ENCODE results near the gene SND1. TPM values are rescaled to one million over a fixed set of nuclear protein-coding genes. Genes with fewer than 3 reads are reported as not detected.

Gene SND1
- polyA plus RNA-seq, 3 donors: 46.5 to 97.3 (median 79.8) TPM

- H3K4me3 ChIP-seq (replicated peaks in 1 of 3; ENCODE audit: low read depth in 2 of 3, low read length in 3 of 3): no peak overlapping the region
- peaks cover 41 to 50% of the 10 kb centered on the region in 2 donors for H3K36me3 Mint-ChIP-seq
- H3K27ac ChIP-seq (ENCODE audit: low read depth in 1 of 2, low read length in 2 of 2): no peak overlapping the region
- DNase-seq: no peak
- no peak overlapping the region for H3K4me2 ChIP-seq (replicated peaks; ENCODE audit: extremely low read depth, low read length, poor library complexity, severe bottlenecking)
- H3K4me1 Mint-ChIP-seq: peaks cover 16% of the 10 kb centered on the region
- peaks cover 8 to 10% of the 10 kb centered on the region in 2 donors for H3K4me1 ChIP-seq (ENCODE audit: control insufficient read depth in 1 of 2, insufficient read depth in 2 of 2, low read length in 2 of 2)
- peaks cover 11 to 49% of the 10 kb centered on the region in 2 donors for H3K36me3 ChIP-seq (replicated peaks in 1 of 2; ENCODE audit: control insufficient read depth in 1 of 2, insufficient read depth in 2 of 2, low read length in 2 of 2)
- intact Hi-C loops (cut with micrococcal nuclease): no loop called here
- no peak overlapping the region for H3K4me3 Mint-ChIP-seq
- no peak overlapping the region for H2AFZ ChIP-seq (ENCODE audit: insufficient read depth, low read depth, low read length, poor library complexity, severe bottlenecking)
- H4K20me1 ChIP-seq (ENCODE audit: insufficient read depth, low read length): peaks cover 81% of the 10 kb centered on the region
- H3K27me3 Mint-ChIP-seq (ENCODE audit: low read depth in 3 of 3): peaks cover 0 to 1% (median 0%) of the 10 kb centered on the region in 3 donors
- no CpG with 5 or more reads among the region's 3 CpGs for WGBS (ENCODE audit: insufficient coverage)
- peaks cover 6 to 8% of the 10 kb centered on the region in 2 donors for H3K9me3 ChIP-seq (replicated peaks in 1 of 2; ENCODE audit: control insufficient read depth in 1 of 2, insufficient read depth in 1 of 2, low read length in 2 of 2)
- no peak overlapping the region for H3K9ac ChIP-seq (ENCODE audit: insufficient read depth, low read length, poor library complexity, severe bottlenecking)
- peaks cover 98% of the 10 kb centered on the region for H3K79me2 ChIP-seq (ENCODE audit: insufficient read depth, low read length)
- no peak overlapping the region for H3K27ac Mint-ChIP-seq
- H3K27me3 ChIP-seq (ENCODE audit: control insufficient read depth in 2 of 2, insufficient read depth in 2 of 2, low read length in 2 of 2): no peaks in the 10 kb centered on the region
- H3K9me3 Mint-ChIP-seq: peaks cover 6 to 14% (median 11%) of the 10 kb centered on the region in 7 donors
- no peak for TF ChIP-seq CTCF (IDR thresholded peaks at IDR 0.05)
These were observed 29.0 kb downstream of the SND1 start for GRCh38 chr7:127680983-127681382.

GRCh38 chr7:127682140-127682539, 30.1 kb downstream of the SND1 start:
- peaks cover 16% of the 10 kb centered on the region for H3K4me1 Mint-ChIP-seq
- no peak overlapping the region for H3K27ac Mint-ChIP-seq
- no peak overlapping the region for H3K9ac ChIP-seq (ENCODE audit: insufficient read depth, low read length, poor library complexity, severe bottlenecking)
- peaks cover 97% of the 10 kb centered on the region for H3K79me2 ChIP-seq (ENCODE audit: insufficient read depth, low read length)
- H3K4me3 Mint-ChIP-seq: no peak overlapping the region
- no peak overlapping the region for H3K4me2 ChIP-seq (replicated peaks; ENCODE audit: extremely low read depth, low read length, poor library complexity, severe bottlenecking)
- peaks cover 6 to 12% (median 11%) of the 10 kb centered on the region in 7 donors for H3K9me3 Mint-ChIP-seq
- no peak for DNase-seq
- no peaks in the 10 kb centered on the region for H3K27me3 ChIP-seq (ENCODE audit: control insufficient read depth in 2 of 2, insufficient read depth in 2 of 2, low read length in 2 of 2)
- 100% methylated on average over 1 of the region's 2 CpGs for WGBS (ENCODE audit: insufficient coverage)
- H3K27ac ChIP-seq (ENCODE audit: low read depth in 1 of 2, low read length in 2 of 2): no peak overlapping the region
- H3K4me3 ChIP-seq (replicated peaks in 1 of 3; ENCODE audit: low read depth in 2 of 3, low read length in 3 of 3): no peak overlapping the region
- peaks cover 79% of the 10 kb centered on the region for H4K20me1 ChIP-seq (ENCODE audit: insufficient read depth, low read length)
- peaks cover 0 to 1% (median 0%) of the 10 kb centered on the region in 3 donors for H3K27me3 Mint-ChIP-seq (ENCODE audit: low read depth in 3 of 3)
- H3K9me3 ChIP-seq (replicated peaks in 1 of 2; ENCODE audit: control insufficient read depth in 1 of 2, insufficient read depth in 1 of 2, low read length in 2 of 2): peaks cover 6 to 8% of the 10 kb centered on the region in 2 donors
- peaks cover 8 to 10% of the 10 kb centered on the region in 2 donors for H3K4me1 ChIP-seq (ENCODE audit: control insufficient read depth in 1 of 2, insufficient read depth in 2 of 2, low read length in 2 of 2)
- intact Hi-C loops (cut with micrococcal nuclease): no loop called here
- no peak for TF ChIP-seq CTCF (IDR thresholded peaks at IDR 0.05)
- peaks cover 40 to 51% of the 10 kb centered on the region in 2 donors for H3K36me3 Mint-ChIP-seq
- H3K36me3 ChIP-seq (replicated peaks in 1 of 2; ENCODE audit: control insufficient read depth in 1 of 2, insufficient read depth in 2 of 2, low read length in 2 of 2): peaks cover 18 to 51% of the 10 kb centered on the region in 2 donors
- H2AFZ ChIP-seq (ENCODE audit: insufficient read depth, low read depth, low read length, poor library complexity, severe bottlenecking): no peak overlapping the region

All from CD14-positive monocyte (primary cell).